H9 (cell line): ENCODE results near the gene PNPO. TPM values are rescaled to one million over a fixed set of nuclear protein-coding genes. Genes with fewer than 3 reads are reported as not detected.

ENCODE experiments used
- DNase-seq: peaks from one replicate; pipeline ENCODE4 v3.0.0-alpha.2; 2017
- H2AFZ ChIP-seq: one replicate; pipeline ENCODE4 v1.6.1; 2013; ENCODE audit warnings: mild to moderate bottlenecking, low read length, control low read depth, moderate library complexity
- H2AK5ac ChIP-seq: 2 replicates; pipeline ENCODE4 v1.6.1; 2013; ENCODE audit warnings: low read length, control low read depth, mixed read lengths; ENCODE audit not compliant: insufficient read length
- H2BK120ac ChIP-seq: one replicate; pipeline ENCODE4 v1.6.1; 2013; ENCODE audit warnings: low read depth, mild to moderate bottlenecking, low read length, control low read depth, inconsistent platforms; ENCODE audit not compliant: poor library complexity, severe bottlenecking
- H2BK12ac ChIP-seq: 2 replicates; pipeline ENCODE4 v1.6.1; 2013; ENCODE audit warnings: low read length, control low read depth, mixed read lengths, low read depth; ENCODE audit not compliant: insufficient read length
- H2BK15ac ChIP-seq: 2 replicates; pipeline ENCODE4 v1.6.1; 2013; ENCODE audit warnings: low read depth, low read length, control low read depth
- H2BK20ac ChIP-seq: one replicate; pipeline ENCODE4 v1.6.1; 2013; ENCODE audit warnings: low read depth, mild to moderate bottlenecking, low read length, control low read depth, inconsistent platforms; ENCODE audit not compliant: poor library complexity, severe bottlenecking
- H2BK5ac ChIP-seq: 2 replicates; pipeline ENCODE4 v1.6.1; 2013; ENCODE audit warnings: low read length, control low read depth, mixed read lengths; ENCODE audit not compliant: insufficient read length
- H3K14ac ChIP-seq: 2 replicates; pipeline ENCODE4 v1.6.1; 2013; ENCODE audit warnings: low read length, control low read depth; ENCODE audit not compliant: insufficient read depth
- H3K18ac ChIP-seq: 2 replicates; pipeline ENCODE4 v1.6.1; 2013; ENCODE audit warnings: low read depth, mild to moderate bottlenecking, mixed read lengths, low read length, control low read depth; ENCODE audit not compliant: insufficient read length
- H3K23ac ChIP-seq: 2 replicates; pipeline ENCODE4 v1.6.1; 2013; ENCODE audit warnings: low read length, control low read depth, mixed read lengths, low read depth; ENCODE audit not compliant: insufficient read length
- H3K23me2 ChIP-seq: 2 replicates; pipeline ENCODE4 v1.6.1; 2013; ENCODE audit warnings: low read depth, mild to moderate bottlenecking, mixed read lengths, low read length, control low read depth; ENCODE audit not compliant: insufficient read length, poor library complexity, severe bottlenecking
- H3K27ac ChIP-seq: 2 replicates; pipeline ENCODE4 v1.5.1; 2013; ENCODE audit warnings: low read length, control low read depth, mixed read lengths, low read depth; ENCODE audit not compliant: insufficient read length
- H3K27me3 ChIP-seq: 2 replicates; pipeline ENCODE4 v1.6.1; 2013; ENCODE audit warnings: low read length, control low read depth, inconsistent platforms; ENCODE audit not compliant: insufficient read depth
- H3K4ac ChIP-seq: 2 replicates; pipeline ENCODE4 v1.6.1; 2013; ENCODE audit warnings: low read depth, mild to moderate bottlenecking, control low read depth, inconsistent platforms, low read length, moderate library complexity
- H3K4me1 ChIP-seq: 2 replicates; pipeline ENCODE4 v1.6.1; 2013; ENCODE audit warnings: low read length, control low read depth, inconsistent platforms; ENCODE audit not compliant: insufficient read depth
- H3K4me2 ChIP-seq: 2 replicates; pipeline ENCODE4 v1.6.1; 2013; ENCODE audit warnings: low read length, control low read depth, mixed read lengths; ENCODE audit not compliant: insufficient read length, insufficient read depth
- H3K56ac ChIP-seq: 2 replicates; pipeline ENCODE4 v1.6.1; 2013; ENCODE audit warnings: low read depth, mild to moderate bottlenecking, mixed read lengths, low read length, control low read depth; ENCODE audit not compliant: insufficient read length
- H3K79me1 ChIP-seq: 2 replicates; pipeline ENCODE4 v1.6.1; 2013; ENCODE audit warnings: low read depth, mild to moderate bottlenecking, moderate library complexity, low read length, control low read depth, inconsistent platforms; ENCODE audit not compliant: insufficient read depth, poor library complexity, severe bottlenecking
- H3K79me2 ChIP-seq: 2 replicates; pipeline ENCODE4 v1.6.1; 2013; ENCODE audit warnings: low read length, control low read depth, inconsistent platforms; ENCODE audit not compliant: insufficient read depth
- H3K9ac ChIP-seq: 2 replicates; pipeline ENCODE4 v1.6.1; 2013; ENCODE audit warnings: low read length, control low read depth, mixed read lengths; ENCODE audit not compliant: insufficient read length; ENCODE audit errors: extremely low read depth
- H3K9me3 ChIP-seq: one replicate; pipeline ENCODE4 v1.6.1; 2013; ENCODE audit warnings: low read depth, low read length, inconsistent platforms; ENCODE audit not compliant: control insufficient read depth
- H3T11ph ChIP-seq: one replicate; pipeline ENCODE4 v1.6.1; 2013; ENCODE audit warnings: mild to moderate bottlenecking, low read length, control low read depth, inconsistent platforms
- H4K20me1 ChIP-seq: one replicate; pipeline ENCODE4 v1.6.1; 2013; ENCODE audit not compliant: control insufficient read depth, insufficient read length, insufficient read depth
- H4K5ac ChIP-seq: 2 replicates; pipeline ENCODE4 v1.6.1; 2013; ENCODE audit warnings: low read depth, mild to moderate bottlenecking, mixed read lengths, low read length, control low read depth; ENCODE audit not compliant: insufficient read length
- H4K8ac ChIP-seq: replicated peaks from 2 replicates; pipeline ENCODE4 v1.6.1; 2013; ENCODE audit warnings: low read length, control low read depth, mixed read lengths, low read depth; ENCODE audit not compliant: insufficient read length
- H4K91ac ChIP-seq: 2 replicates; pipeline ENCODE4 v1.6.1; 2013; ENCODE audit warnings: low read depth, mild to moderate bottlenecking, moderate library complexity, mixed read lengths, low read length, control low read depth; ENCODE audit not compliant: insufficient read length
- H3K27ac Mint-ChIP-seq, 3 experiments: 2 replicates in 2 of 3; 3 replicates in 1 of 3; pipeline ENCODE4 v1.8.0; 2020 to 2021; ENCODE audit warnings: mixed read lengths in 3 of 3, mild to moderate bottlenecking in 1 of 3, moderate library complexity in 1 of 3
- H3K27me3 Mint-ChIP-seq: 2 replicates; pipeline ENCODE4 v1.8.0; 2021; ENCODE audit warnings: low read depth, mild to moderate bottlenecking, moderate library complexity, mixed read lengths
- H3K36me3 Mint-ChIP-seq, 3 experiments: 2 replicates in 2 of 3; 3 replicates in 1 of 3; pipeline ENCODE4 v1.8.0; 2020 to 2021; ENCODE audit warnings: low read depth in 3 of 3, mixed read lengths in 3 of 3; ENCODE audit not compliant: insufficient read depth in 1 of 3
- H3K4me1 Mint-ChIP-seq, 2 experiments: 2 replicates each; pipeline ENCODE4 v1.8.0; 2020; ENCODE audit warnings: mixed read lengths in 2 of 2
- H3K4me3 Mint-ChIP-seq, 2 experiments: 2 replicates in 1 of 2; 3 replicates in 1 of 2; pipeline ENCODE4 v1.8.0; 2020 to 2021; ENCODE audit warnings: mild to moderate bottlenecking in 2 of 2, mixed read lengths in 2 of 2, moderate library complexity in 1 of 2
- H3K9me3 Mint-ChIP-seq, 2 experiments: 2 replicates in 1 of 2; 3 replicates in 1 of 2; pipeline ENCODE4 v1.8.0; 2020; ENCODE audit warnings: mild to moderate bottlenecking in 2 of 2, mixed read lengths in 2 of 2, moderate library complexity in 1 of 2
- CTCF ChIP-seq: fragments of 200-600 bp; sonication (generic); conservative IDR thresholded peaks from 3 replicates; pipeline ENCODE4 v1.8.0; 2021; ENCODE audit warnings: antibody characterized with exemption, mild to moderate bottlenecking
- WGBS: extraction: QIAGEN DNeasy Blood & Tissue Kit; methylation state at CpG from one replicate; pipeline ENCODE4 v1.1.7; 2013; ENCODE audit warnings: missing lambda C conversion rate, low lambda C conversion rate, mixed read lengths; ENCODE audit not compliant: insufficient read length; ENCODE audit errors: extremely low coverage; 5-methylcytosine and 5-hydroxymethylcytosine counted together
- total RNA-seq: library from RNA; stranded (reverse); gene quantifications from 2 replicates; pipeline ENCODE4 v1.2.1, GENCODE V29; 2021

The PNPO gene
- total RNA-seq, 1 experiment from 2014 or later = 6.7 TPM

- H2AK5ac ChIP-seq = no peak within 1 kb of the TSS
- no peaks in the 10 kb centered on the region for H3K27me3 ChIP-seq
- H3K9ac ChIP-seq = no peak within 1 kb of the TSS
- H3K79me1 ChIP-seq = no peaks in the 10 kb centered on the region
- no peaks in the 10 kb centered on the region for H3K23me2 ChIP-seq
- Mint-ChIP-seq H3K36me3 (no peaks in the 10 kb centered on the region), H3K27me3 (peaks cover 26% of the 10 kb centered on the region), H3K4me3 (peak within 1 kb of the TSS; percentile 26 to 65; a peak in 3 of 5 replicates), H3K27ac (no peak within 1 kb of the TSS), H3K4me1 (peaks cover 10 to 40% of the 10 kb centered on the region in 2 experiments), H3K9me3 (no peaks in the 10 kb centered on the region)
- no peak within 1 kb of the TSS for H3K18ac ChIP-seq
- no peak within 1 kb of the TSS for H4K91ac ChIP-seq
- no peak within 1 kb of the TSS for H3K4ac ChIP-seq
- H3K23ac ChIP-seq = no peak within 1 kb of the TSS
- H2BK15ac ChIP-seq = no peak within 1 kb of the TSS
- no peaks in the 10 kb centered on the region for H4K20me1 ChIP-seq
- no CpG with 5 or more reads among the region's 16 CpGs for WGBS
- no peak within 1 kb of the TSS for H2BK120ac ChIP-seq
- H3K9me3 ChIP-seq = no peaks in the 10 kb centered on the region
- H4K8ac ChIP-seq = no peak within 1 kb of the TSS
- H3K27ac ChIP-seq = no peak within 1 kb of the TSS
- no peaks in the 10 kb centered on the region for H3K79me2 ChIP-seq
- H2BK20ac ChIP-seq = no peak within 1 kb of the TSS
- H3K14ac ChIP-seq = peak within 1 kb of the TSS; percentile 31; the same call in 1 of the 2 replicates
- H3K4me1 ChIP-seq = no peaks in the 10 kb centered on the region; the same call in 1 of the 2 replicates
- H3T11ph ChIP-seq = no peak within 1 kb of the TSS
- no peak within 1 kb of the TSS for H2BK5ac ChIP-seq
- no peak within 1 kb of the TSS for H2BK12ac ChIP-seq
- DNase-seq = peak; percentile 84
- H3K4me2 ChIP-seq = peak within 1 kb of the TSS; percentile 22
- H2AFZ ChIP-seq = no peak within 1 kb of the TSS
- no peak within 1 kb of the TSS for H3K56ac ChIP-seq
- H4K5ac ChIP-seq = no peak within 1 kb of the TSS
- TF ChIP-seq CTCF = no peak
Measured at GRCh38 chr17:47957591-47958490, 16.5 kb downstream of the PNPO start, which contains the start of gene PRR15L. Gene PRR15L, minus strand, starts transcription at chr17:47957883. Its CDS starts 4,649 bp downstream, at chr17:47953234.
